H1 (cell line): ENCODE results near the gene HOXB4.

Experiments used
- CHD1 ChIP-seq: IDR thresholded peaks from 2 replicates; pipeline ENCODE4 v1.6.1; 2012; ENCODE audit warnings: low read depth, low read length, improper control_type of control experiment
- EP300 ChIP-seq, 2 experiments: IDR thresholded peaks; 1 replicate in 1 of 2; 2 replicates in 1 of 2; pipeline ENCODE4 v1.6.1; 2011 to 2012; ENCODE audit warnings: low read depth in 2 of 2, low read length in 2 of 2, mild to moderate bottlenecking in 2 of 2, borderline replicate concordance in 1 of 2, inconsistent platforms in 1 of 2, moderate library complexity in 1 of 2
- EZH2 ChIP-seq: fragments of 200-600 bp; sonication (generic); IDR thresholded peaks from 2 replicates; pipeline ENCODE4 v1.7.1; 2012; ENCODE audit warnings: low read depth, mild to moderate bottlenecking, moderate library complexity, low read length, inconsistent platforms; ENCODE audit not compliant: severe bottlenecking
- KDM5A ChIP-seq: fragments of 200-600 bp; IDR thresholded peaks from 2 replicates; pipeline ENCODE4 v1.7.1; 2012; ENCODE audit warnings: mild to moderate bottlenecking, low read length, inconsistent platforms, mixed read lengths
- POLR2A ChIP-seq, 2 experiments: IDR thresholded peaks; 1 replicate in 1 of 2; 2 replicates in 1 of 2; pipeline ENCODE4 v1.6.1; 2011; ENCODE audit warnings: low read depth in 2 of 2, low read length in 2 of 2, mild to moderate bottlenecking in 2 of 2; ENCODE audit errors: control extremely low read depth in 1 of 2
- POLR2AphosphoS5 ChIP-seq: IDR thresholded peaks from 2 replicates; pipeline ENCODE4 v1.6.1; 2011; ENCODE audit warnings: low read depth, low read length
- ZNF274 ChIP-seq: IDR thresholded peaks from 2 replicates; pipeline ENCODE4 v1.7.0; 2012; ENCODE audit warnings: low read length, borderline replicate concordance; ENCODE audit errors: extremely low read depth
- TF ChIP-seq, protein P1 (sequence below): IDR thresholded peaks from 2 replicates; pipeline ENCODE4 v1.6.1; 2011; ENCODE audit warnings: low read length, improper control_type of control experiment
- TF ChIP-seq, protein P2 (sequence below), 3 experiments: IDR thresholded peaks; 1 replicate in 2 of 3; 2 replicates in 1 of 3; pipeline versions ENCODE4 v1.5.1 to v1.6.1; 2011; ENCODE audit warnings: low read length in 3 of 3, mild to moderate bottlenecking in 3 of 3, inconsistent platforms in 2 of 3, low read depth in 1 of 3, moderate library complexity in 1 of 3; ENCODE audit not compliant: insufficient read depth in 1 of 3; ENCODE audit errors: control extremely low read depth in 1 of 3

DNA sequence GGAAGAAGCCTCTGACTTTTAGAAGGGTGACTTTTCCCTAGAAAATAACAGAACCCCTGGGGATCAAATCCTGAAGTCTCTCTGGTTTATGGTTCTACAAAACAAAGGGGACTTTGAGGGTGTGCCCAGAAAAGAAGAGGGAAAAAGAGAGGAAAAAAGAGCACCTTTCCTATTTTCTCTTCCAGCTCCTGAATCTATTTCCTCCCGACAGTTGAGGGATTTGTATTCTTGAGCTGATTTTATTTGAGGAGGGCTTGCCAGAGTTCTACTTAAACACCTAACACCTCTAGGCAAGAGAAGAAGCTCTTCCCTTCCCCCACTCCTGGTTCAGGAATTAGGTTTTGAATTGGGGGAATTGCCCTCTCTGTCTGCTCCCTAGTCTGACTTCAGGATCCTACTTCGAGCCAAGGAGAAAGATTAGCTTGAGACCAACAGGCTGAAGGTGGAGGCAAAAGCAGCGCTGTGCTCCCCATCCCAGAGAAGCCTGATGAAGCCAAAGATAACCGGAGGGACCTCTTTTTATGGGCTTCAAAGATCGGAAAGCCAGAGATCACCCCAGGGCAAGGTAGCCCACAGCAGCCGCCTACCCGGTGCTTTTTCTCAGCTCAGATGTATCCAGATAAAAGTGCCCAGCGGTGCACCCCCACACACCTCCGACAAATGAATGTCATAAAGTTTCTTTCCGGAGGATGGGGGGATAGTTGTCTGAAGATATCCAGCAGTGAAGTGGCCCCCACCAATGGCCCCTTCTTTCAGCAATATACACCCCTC, 11.1 kb upstream of the HOXB4 start:
- TF ChIP-seq EZH2 = no peak
- no peak for TF ChIP-seq CHD1
- TF ChIP-seq POLR2A (IDR thresholded peaks at IDR 0.05; ENCODE audit: control extremely low read depth in 1 of 2, low read depth in 2 of 2, low read length in 2 of 2) = no peak
- TF ChIP-seq, protein P1, sequence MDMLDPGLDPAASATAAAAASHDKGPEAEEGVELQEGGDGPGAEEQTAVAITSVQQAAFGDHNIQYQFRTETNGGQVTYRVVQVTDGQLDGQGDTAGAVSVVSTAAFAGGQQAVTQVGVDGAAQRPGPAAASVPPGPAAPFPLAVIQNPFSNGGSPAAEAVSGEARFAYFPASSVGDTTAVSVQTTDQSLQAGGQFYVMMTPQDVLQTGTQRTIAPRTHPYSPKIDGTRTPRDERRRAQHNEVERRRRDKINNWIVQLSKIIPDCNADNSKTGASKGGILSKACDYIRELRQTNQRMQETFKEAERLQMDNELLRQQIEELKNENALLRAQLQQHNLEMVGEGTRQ = no peak
- TF ChIP-seq EP300 (IDR thresholded peaks at IDR 0.05; ENCODE audit: borderline replicate concordance in 1 of 2, low read depth in 2 of 2, low read length in 2 of 2) = no peak
- no peak for TF ChIP-seq ZNF274
- TF ChIP-seq POLR2AphosphoS5 = no peak
- no peak for TF ChIP-seq KDM5A
- TF ChIP-seq, protein P2, sequence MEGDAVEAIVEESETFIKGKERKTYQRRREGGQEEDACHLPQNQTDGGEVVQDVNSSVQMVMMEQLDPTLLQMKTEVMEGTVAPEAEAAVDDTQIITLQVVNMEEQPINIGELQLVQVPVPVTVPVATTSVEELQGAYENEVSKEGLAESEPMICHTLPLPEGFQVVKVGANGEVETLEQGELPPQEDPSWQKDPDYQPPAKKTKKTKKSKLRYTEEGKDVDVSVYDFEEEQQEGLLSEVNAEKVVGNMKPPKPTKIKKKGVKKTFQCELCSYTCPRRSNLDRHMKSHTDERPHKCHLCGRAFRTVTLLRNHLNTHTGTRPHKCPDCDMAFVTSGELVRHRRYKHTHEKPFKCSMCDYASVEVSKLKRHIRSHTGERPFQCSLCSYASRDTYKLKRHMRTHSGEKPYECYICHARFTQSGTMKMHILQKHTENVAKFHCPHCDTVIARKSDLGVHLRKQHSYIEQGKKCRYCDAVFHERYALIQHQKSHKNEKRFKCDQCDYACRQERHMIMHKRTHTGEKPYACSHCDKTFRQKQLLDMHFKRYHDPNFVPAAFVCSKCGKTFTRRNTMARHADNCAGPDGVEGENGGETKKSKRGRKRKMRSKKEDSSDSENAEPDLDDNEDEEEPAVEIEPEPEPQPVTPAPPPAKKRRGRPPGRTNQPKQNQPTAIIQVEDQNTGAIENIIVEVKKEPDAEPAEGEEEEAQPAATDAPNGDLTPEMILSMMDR (IDR thresholded peaks at IDR 0.05; ENCODE audit: control extremely low read depth in 1 of 3, insufficient read depth in 1 of 3, low read depth in 1 of 3, low read length in 3 of 3) = no peak
